Spinal cord (tissue), 10 donors: ENCODE results near the gene CRABP2. TPM values are rescaled to one million over a fixed set of nuclear protein-coding genes. Genes with fewer than 3 reads are reported as not detected.

Experiments used
- DNase-seq, 6 donors: peaks; one replicate each; pipeline versions ENCODE4 v3.0.0 to v3.0.0-alpha.2; 2013 to 2015; ENCODE audit warnings: low spot score in 6 of 6, low read depth in 4 of 6
- H3K27ac ChIP-seq: one replicate; pipeline ENCODE4 v1.5.1; 2013; ENCODE audit warnings: low read depth, low read length, control low read depth
- H3K27me3 ChIP-seq: one replicate; pipeline ENCODE4 v1.6.1; 2013; ENCODE audit warnings: low read length; ENCODE audit not compliant: control insufficient read depth, insufficient read depth
- H3K36me3 ChIP-seq: one replicate; pipeline ENCODE4 v1.6.1; 2013; ENCODE audit warnings: low read length; ENCODE audit not compliant: control insufficient read depth, insufficient read depth
- H3K4me1 ChIP-seq: one replicate; pipeline ENCODE4 v1.6.1; 2013; ENCODE audit warnings: low read length; ENCODE audit not compliant: control insufficient read depth, insufficient read depth
- H3K4me3 ChIP-seq: one replicate; pipeline ENCODE4 v1.5.1; 2013; ENCODE audit warnings: low read depth, low read length, control low read depth
- H3K9me3 ChIP-seq: one replicate; pipeline ENCODE4 v1.6.1; 2013; ENCODE audit warnings: low read length; ENCODE audit not compliant: control insufficient read depth, insufficient read depth
- WGBS: methylation state at CpG from one replicate; pipeline ENCODE4 v1.1.5; 2013; ENCODE audit warnings: missing lambda C conversion rate; ENCODE audit not compliant: insufficient coverage; 5-methylcytosine and 5-hydroxymethylcytosine counted together
- polyA plus RNA-seq, 2 donors: library from polyadenylated mRNA; unstranded; fragments of 120-200 nt; gene quantifications; one replicate each; pipeline ENCODE4 v1.2.1, GENCODE V29; 2013; ENCODE audit not compliant: insufficient read length in 2 of 2
- total RNA-seq, 2 donors: library from RNA; depleted of rRNA in 1 of 2; stranded (reverse); fragments of 120-200 nt in 1 of 2; fragments of >200 nt in 1 of 2; gene quantifications; one replicate each; pipeline versions ENCODE4 v1.2.3 to v1.2.4, GENCODE V29; 2013 to 2014
- donor health status: healthy.

Gene CRABP2
- total and polyA plus RNA-seq, 4 donors: 35.6 to 482 (median 88.3) TPM

DNA sequence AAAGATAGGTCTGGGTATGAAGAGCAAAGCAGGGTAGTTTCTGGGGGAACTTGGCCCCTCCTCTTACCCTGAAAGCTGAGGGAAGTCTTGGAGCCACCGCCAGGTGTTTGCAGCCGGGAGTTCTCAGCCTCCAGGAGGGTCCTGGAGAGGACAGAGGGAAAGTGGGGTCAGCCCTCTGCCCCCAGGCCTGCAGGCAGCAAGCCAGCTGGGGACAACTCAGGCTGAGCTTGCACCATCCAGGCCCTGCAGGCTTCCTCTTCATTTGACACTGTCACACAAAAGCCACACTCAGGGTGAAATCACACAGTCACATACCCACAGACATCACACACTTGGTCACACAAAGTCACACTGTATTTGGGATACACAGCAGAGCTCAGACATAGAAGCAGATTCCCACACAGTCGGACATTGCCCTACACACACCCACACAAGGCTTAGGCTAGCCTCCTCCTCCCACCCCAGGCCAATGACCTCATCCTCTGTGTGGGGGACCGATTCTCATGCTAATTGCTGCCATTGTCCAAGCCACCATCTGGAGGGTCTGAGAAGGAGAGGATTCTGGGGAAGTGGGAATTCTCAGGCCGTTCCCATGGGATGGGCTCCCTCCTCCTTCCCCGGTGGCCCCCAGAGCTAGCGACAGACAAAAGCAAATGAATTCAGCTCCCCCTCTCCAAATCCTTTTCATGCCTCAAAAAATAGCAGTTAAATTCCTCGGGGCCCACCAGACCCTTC is 31.8 kb downstream of the CRABP2 start:
- Histone ChIP-seq H3K4me1 (peaks cover 81% of the 10 kb centered on the region), H3K4me3 (peak overlapping the region; percentile 10), H3K9me3 (no peaks in the 10 kb centered on the region), H3K36me3 (peaks cover 39% of the 10 kb centered on the region), H3K27me3 (peaks cover 14% of the 10 kb centered on the region), H3K27ac (peak overlapping the region; percentile 83)
- DNase-seq: peak in 2 of 6 donors; percentile 90 to 91
- WGBS: 38% methylated on average over 5 of the region's 8 CpGs

DNA sequence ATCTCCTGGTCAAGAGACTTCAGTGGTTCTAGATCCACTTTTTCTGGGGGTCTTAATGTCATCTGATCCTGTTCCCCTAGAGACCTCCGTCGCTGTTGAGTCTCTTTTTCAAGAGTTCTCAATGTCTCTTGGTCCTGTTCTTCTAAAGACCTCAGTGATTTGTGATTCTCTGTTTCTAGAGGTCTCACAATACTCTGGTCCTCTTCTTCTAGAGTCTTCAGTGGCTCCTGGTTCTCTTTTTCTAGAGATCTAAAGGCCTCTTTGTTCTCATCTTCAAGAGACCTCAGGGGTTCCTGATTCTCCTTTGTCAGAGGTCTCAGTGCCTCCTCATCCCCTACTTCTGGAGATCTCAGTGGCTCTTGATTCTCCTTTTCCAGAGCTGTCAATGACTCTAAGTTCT is 33.6 kb downstream of the CRABP2 start:
- Histone ChIP-seq H3K27ac (no peak overlapping the region), H3K36me3 (peaks cover 41% of the 10 kb centered on the region), H3K27me3 (peaks cover 4% of the 10 kb centered on the region), H3K4me1 (peaks cover 86% of the 10 kb centered on the region), H3K4me3 (no peak overlapping the region), H3K9me3 (no peaks in the 10 kb centered on the region)
- DNase-seq: no peak
- 90% methylated on average over 2 of the region's 2 CpGs for WGBS

DNA sequence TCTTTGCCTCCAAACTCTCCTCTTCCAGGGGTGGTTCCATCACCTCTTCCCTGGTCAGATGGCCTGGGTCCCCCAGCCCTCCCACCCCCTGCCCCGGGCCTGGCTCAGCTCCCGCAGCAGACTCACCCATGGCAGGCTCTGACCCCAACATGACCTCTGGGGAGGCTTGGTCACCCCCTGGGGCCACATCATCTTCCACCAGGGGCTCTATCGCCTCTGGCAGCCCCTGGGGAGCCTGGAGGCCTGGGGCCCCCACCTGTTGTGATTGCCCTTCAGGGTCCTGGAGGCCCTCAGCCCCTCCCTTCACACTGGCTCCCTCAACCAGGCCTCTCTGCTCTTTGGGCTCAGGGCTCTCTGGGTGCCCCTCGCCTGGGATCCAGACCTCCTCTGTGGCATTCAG is 34.6 kb downstream of the CRABP2 start:
- peaks cover 86% of the 10 kb centered on the region for H3K4me1 ChIP-seq
- no peak overlapping the region for H3K4me3 ChIP-seq
- H3K27ac ChIP-seq: peak overlapping the region; percentile 16

DNA sequence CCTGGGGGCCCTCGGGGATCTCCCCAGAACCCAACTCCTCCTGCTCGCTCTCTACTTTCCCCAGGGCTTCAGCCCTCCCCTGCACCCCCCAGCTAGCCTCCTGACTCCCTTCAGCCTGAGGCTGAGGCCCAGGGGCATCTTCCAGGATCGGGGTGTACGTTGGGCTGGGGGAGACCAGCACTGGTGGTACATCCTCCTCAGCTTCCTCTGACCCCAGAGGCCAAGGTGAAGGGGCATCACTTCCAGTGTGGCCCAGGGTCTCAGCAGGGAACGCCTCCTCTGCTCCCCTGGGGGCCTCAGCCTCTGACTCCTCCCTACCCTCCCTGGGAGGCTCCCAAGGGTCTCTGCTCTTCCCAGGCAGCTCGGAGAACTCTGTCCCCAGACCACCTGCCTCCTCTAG is 35.0 kb downstream of the CRABP2 start:
- no peaks in the 10 kb centered on the region for H3K9me3 ChIP-seq
- DNase-seq: no peak
- H3K4me3 ChIP-seq: no peak overlapping the region
- peaks cover 86% of the 10 kb centered on the region for H3K4me1 ChIP-seq
- no peak overlapping the region for H3K27ac ChIP-seq
- peaks cover 43% of the 10 kb centered on the region for H3K36me3 ChIP-seq
- 82% methylated on average over 6 of the region's 6 CpGs for WGBS
- no peaks in the 10 kb centered on the region for H3K27me3 ChIP-seq

More for the DNA sequence above, 34.6 kb downstream of the CRABP2 start:
- DNase-seq: no peak
- H3K36me3 ChIP-seq: peaks cover 42% of the 10 kb centered on the region
- H3K9me3 ChIP-seq: no peaks in the 10 kb centered on the region
- no peaks in the 10 kb centered on the region for H3K27me3 ChIP-seq
- WGBS: 47% methylated on average over 3 of the region's 4 CpGs

DNA sequence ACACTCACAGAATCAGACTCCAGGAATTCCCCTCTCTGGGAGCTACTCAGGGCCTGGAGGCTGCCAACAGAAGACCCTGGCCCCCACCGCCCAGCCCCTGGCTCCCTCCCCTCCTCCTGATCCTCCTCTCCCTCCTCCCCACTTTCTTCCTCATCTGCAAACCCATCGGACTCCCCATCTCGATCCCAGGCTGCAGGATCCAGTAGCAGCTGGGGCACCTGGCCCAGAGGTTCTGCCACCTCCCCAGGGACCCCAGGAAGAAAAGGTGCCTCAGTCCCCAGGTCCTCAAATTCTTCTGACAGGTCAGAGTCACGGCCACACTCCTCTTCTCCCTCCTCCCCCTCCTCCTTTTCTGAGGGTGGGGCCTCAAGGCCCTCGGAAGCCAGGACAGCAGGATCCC is 35.6 kb downstream of the CRABP2 start:
- Histone ChIP-seq H3K9me3 (no peaks in the 10 kb centered on the region), H3K27ac (no peak overlapping the region), H3K27me3 (no peaks in the 10 kb centered on the region), H3K4me1 (peaks cover 86% of the 10 kb centered on the region), H3K4me3 (no peak overlapping the region), H3K36me3 (peaks cover 39% of the 10 kb centered on the region)
- 27% methylated on average over 3 of the region's 5 CpGs for WGBS
- DNase-seq: no peak

DNA sequence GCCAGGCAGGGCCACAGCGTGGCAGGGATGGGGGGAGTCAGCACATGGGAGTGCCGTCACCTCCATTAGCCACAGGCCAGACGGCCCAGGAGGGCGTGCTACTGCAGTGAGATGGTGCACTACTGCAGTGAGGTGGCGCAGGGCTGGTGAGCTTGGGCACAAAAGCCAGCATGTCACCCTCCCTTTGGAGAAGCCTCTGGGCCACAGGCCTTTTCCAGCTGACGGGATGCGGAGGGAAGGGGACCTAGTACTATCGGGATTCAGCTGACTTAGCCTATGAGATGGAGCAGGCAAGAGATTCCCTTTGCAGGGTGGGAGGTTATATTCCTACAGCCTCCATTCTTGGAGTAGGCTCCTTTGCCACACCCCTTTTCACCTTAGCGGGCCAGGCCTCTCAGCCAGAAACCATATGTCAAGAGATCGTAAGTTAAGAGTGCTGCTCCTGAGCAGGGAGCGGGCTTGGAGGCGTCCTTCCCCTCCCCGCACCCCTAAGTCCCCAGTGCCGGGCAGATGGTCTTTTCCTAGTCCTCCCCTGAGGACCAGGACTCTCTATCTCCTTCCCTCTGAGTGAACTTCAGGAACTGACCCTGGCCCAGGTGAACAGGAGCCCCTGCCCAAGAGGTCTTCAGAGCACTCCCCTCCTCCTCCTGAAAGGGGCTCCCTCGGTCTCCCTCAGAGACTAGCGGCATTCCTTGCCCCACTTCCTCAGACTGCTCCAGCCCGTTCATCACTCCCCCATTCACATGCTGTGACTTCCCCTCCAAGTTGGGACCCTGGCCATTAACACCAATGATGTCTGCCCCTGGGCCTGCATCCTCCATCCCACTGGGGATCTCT is 36.4 kb downstream of the CRABP2 start:
- WGBS: 57% methylated on average over 10 of the region's 17 CpGs
- Histone ChIP-seq H3K36me3 (peaks cover 32% of the 10 kb centered on the region), H3K9me3 (no peaks in the 10 kb centered on the region), H3K4me3 (no peak overlapping the region), H3K4me1 (peaks cover 86% of the 10 kb centered on the region), H3K27me3 (no peaks in the 10 kb centered on the region), H3K27ac (peak overlapping the region; percentile 73)
- DNase-seq: no peak

DNA sequence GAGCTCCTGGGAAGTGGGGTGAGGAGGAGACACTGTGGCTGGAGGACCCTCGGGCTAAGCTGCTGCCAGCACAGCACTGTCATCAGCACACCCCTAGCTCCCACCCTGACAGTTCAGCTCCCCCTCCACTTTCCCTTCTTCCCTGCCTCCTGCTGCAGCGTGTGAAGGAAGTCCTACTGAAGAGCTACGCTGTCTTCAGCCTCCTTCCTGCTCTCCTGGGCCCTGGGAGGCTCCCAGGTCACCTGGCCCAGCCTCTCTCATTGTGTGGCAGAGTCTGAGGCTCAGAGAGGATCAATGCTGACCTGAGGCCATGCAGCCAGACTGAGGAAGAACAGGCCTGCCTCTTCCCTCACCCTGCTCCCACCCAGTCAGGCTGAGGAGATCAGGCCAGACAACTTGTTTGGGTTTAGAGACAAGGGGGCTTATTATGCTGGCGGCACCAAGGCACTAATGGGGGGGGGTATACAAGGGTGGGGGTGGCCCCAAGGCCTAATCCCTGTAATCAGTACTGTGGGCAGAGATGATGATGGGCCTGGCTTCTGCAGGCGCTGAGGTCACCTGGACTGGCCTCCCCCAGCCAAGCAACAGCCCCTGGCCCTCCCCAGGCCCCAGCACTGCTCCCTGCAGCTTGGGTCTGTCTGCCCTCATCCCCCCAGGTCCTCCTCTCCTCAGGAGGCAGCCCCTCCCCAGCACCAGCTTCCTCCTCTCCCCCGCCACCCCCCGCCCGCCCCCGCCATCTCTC is 37.2 kb downstream of the CRABP2 start:
- no peak overlapping the region for H3K4me3 ChIP-seq
- no peaks in the 10 kb centered on the region for H3K9me3 ChIP-seq
- DNase-seq: no peak
- 40% methylated on average over 3 of the region's 9 CpGs for WGBS
- no peaks in the 10 kb centered on the region for H3K27me3 ChIP-seq
- peak overlapping the region; percentile 91 for H3K27ac ChIP-seq
- peaks cover 28% of the 10 kb centered on the region for H3K36me3 ChIP-seq
- H3K4me1 ChIP-seq: peaks cover 86% of the 10 kb centered on the region

DNA sequence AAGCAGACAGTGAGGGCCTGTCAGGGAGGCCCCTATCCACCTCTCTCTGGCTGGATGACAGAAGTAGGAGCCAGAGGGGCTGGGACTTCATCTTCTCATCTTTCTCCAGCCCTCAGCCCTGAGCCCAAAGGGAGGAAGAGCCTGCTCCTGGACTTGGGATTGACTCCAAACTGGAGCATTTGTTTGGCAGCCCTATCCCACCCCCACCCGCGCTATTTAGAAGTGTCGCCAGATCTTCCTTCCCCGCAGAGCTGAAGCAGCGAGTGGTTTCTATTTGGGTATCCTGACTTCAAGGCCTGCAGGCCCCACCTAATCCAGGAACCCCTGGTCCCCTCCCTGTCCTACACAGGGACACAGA is 37.8 kb downstream of the CRABP2 start:
- Histone ChIP-seq H3K9me3 (no peaks in the 10 kb centered on the region), H3K4me3 (no peak overlapping the region), H3K36me3 (peaks cover 28% of the 10 kb centered on the region), H3K27me3 (no peaks in the 10 kb centered on the region), H3K4me1 (peaks cover 86% of the 10 kb centered on the region), H3K27ac (peak overlapping the region; percentile 91)
- 6% methylated on average over 3 of the region's 5 CpGs for WGBS
- DNase-seq: peak in 2 of 6 donors; percentile 65 to 89

DNA sequence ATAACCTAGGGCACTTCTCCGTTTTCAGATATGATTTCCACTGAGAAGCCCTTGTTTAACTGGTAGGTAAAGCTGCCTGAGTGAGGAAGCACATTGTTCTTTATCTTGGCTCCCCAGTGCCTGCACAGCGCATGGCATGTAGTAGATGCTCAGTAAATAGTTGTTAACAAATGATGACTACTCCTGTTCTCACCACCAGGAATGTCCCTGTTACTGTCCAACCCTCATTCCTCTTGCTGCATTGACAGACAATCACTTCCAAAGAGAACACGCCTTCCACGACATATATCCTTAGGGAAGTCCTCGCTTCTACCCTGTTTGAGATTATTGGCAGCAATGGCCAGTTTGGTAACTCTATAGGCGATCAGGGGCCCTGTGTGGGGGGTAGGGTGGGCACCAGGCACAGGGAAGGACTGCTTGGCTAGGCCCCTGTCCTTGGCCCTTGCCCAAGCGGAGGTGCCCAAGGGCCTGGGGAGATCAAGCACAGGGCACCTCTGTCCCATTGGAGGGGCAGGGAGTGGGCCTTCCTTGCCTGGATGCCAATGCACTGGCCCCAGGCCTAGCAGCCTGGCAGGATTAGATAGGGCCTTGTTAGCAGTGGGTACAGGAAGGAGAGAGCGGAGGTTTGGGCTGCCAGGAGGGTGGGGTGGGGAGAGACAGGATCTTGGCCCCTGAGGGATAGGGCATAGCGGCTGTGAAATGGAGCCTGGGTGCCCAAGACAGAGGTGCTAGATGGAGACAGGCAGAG is 38.3 kb downstream of the CRABP2 start:
- DNase-seq: no peak
- no peaks in the 10 kb centered on the region for H3K27me3 ChIP-seq
- peaks cover 90% of the 10 kb centered on the region for H3K4me1 ChIP-seq
- H3K4me3 ChIP-seq: no peak overlapping the region
- H3K9me3 ChIP-seq: no peaks in the 10 kb centered on the region
- H3K27ac ChIP-seq: peak overlapping the region; percentile 91
- 74% methylated on average over 5 of the region's 9 CpGs for WGBS
- H3K36me3 ChIP-seq: peaks cover 29% of the 10 kb centered on the region
